Neuronal stem cell (in vitro differentiated cells): ENCODE measurements around the gene MED27. TPM values are rescaled to one million over a fixed set of nuclear protein-coding genes. Genes with fewer than 3 reads are reported as not detected.

Experiments
- DNase-seq: peaks from one replicate; pipeline ENCODE4 v3.0.0-alpha.2; 2013; ENCODE audit warnings: low spot score
- H2AFZ ChIP-seq: one replicate; pipeline ENCODE4 v1.6.1; 2013; ENCODE audit warnings: mild to moderate bottlenecking, low read length, inconsistent platforms
- H2AK5ac ChIP-seq: 2 replicates; pipeline ENCODE4 v1.6.1; 2013; ENCODE audit warnings: low read depth, mild to moderate bottlenecking, inconsistent platforms, low read length, moderate library complexity, mixed read lengths
- H2BK120ac ChIP-seq: 2 replicates; pipeline ENCODE4 v1.6.1; 2013; ENCODE audit warnings: low read depth, mild to moderate bottlenecking, inconsistent platforms, low read length, moderate library complexity, mixed read lengths
- H2BK12ac ChIP-seq: one replicate; pipeline ENCODE4 v1.6.1; 2013; ENCODE audit warnings: low read length, inconsistent platforms
- H2BK15ac ChIP-seq: 2 replicates; pipeline ENCODE4 v1.6.1; 2013; ENCODE audit warnings: mild to moderate bottlenecking, low read length, inconsistent platforms, mixed read lengths
- H2BK5ac ChIP-seq: one replicate; pipeline ENCODE4 v1.6.1; 2013; ENCODE audit warnings: inconsistent platforms, mild to moderate bottlenecking, low read length, moderate library complexity
- H3K14ac ChIP-seq: one replicate; pipeline ENCODE4 v1.6.1; 2013; ENCODE audit warnings: low read length, inconsistent platforms
- H3K18ac ChIP-seq: 2 replicates; pipeline ENCODE4 v1.6.1; 2013; ENCODE audit warnings: low read length, inconsistent platforms
- H3K23ac ChIP-seq: 2 replicates; pipeline ENCODE4 v1.6.1; 2013; ENCODE audit warnings: low read depth, mild to moderate bottlenecking, mixed read lengths, low read length, inconsistent platforms; ENCODE audit not compliant: poor library complexity
- H3K27ac ChIP-seq: replicated peaks from 3 replicates; pipeline ENCODE4 v1.5.1; 2013; ENCODE audit warnings: low read length, inconsistent platforms
- H3K27me3 ChIP-seq, 3 experiments: 2 replicates each; pipeline ENCODE4 v1.6.1; 2013; ENCODE audit warnings: low read length in 3 of 3, mild to moderate bottlenecking in 2 of 3, inconsistent platforms in 1 of 3, low read depth in 1 of 3, mixed read lengths in 1 of 3, moderate library complexity in 1 of 3; ENCODE audit not compliant: control insufficient read depth in 3 of 3, insufficient read depth in 3 of 3
- H3K36me3 ChIP-seq, 2 donors: replicated peaks in 1 of 2; 2 replicates each; pipeline ENCODE4 v1.6.1; 2013; ENCODE audit warnings: low read length in 2 of 2; ENCODE audit not compliant: control insufficient read depth in 2 of 2, insufficient read depth in 2 of 2
- H3K4ac ChIP-seq: 2 replicates; pipeline ENCODE4 v1.6.1; 2013; ENCODE audit warnings: inconsistent platforms, mild to moderate bottlenecking, low read length, moderate library complexity
- H3K4me1 ChIP-seq, 2 donors: 1 replicate in 1 of 2; 2 replicates in 1 of 2; pipeline ENCODE4 v1.6.1; 2013; ENCODE audit warnings: low read length in 2 of 2, low read depth in 1 of 2; ENCODE audit not compliant: control insufficient read depth in 2 of 2, insufficient read depth in 1 of 2
- H3K4me2 ChIP-seq: one replicate; pipeline ENCODE4 v1.6.1; 2013; ENCODE audit warnings: mild to moderate bottlenecking, low read length, inconsistent platforms; ENCODE audit not compliant: insufficient read depth, poor library complexity, severe bottlenecking
- H3K4me3 ChIP-seq, 2 donors: 2 replicates each; pipeline ENCODE4 v1.5.1; 2013; ENCODE audit warnings: low read length in 2 of 2, mild to moderate bottlenecking in 2 of 2, inconsistent platforms in 1 of 2, moderate library complexity in 1 of 2
- H3K79me1 ChIP-seq: one replicate; pipeline ENCODE4 v1.6.1; 2013; ENCODE audit warnings: low read depth, mild to moderate bottlenecking, inconsistent platforms, low read length, moderate library complexity
- H3K9ac ChIP-seq: one replicate; pipeline ENCODE4 v1.6.1; 2013; ENCODE audit warnings: mild to moderate bottlenecking, low read depth, low read length, inconsistent platforms; ENCODE audit not compliant: poor library complexity
- H3K9me3 ChIP-seq, 2 donors: replicated peaks in 1 of 2; 2 replicates each; pipeline versions ENCODE3 to v1.6.1; 2013; ENCODE audit warnings: low read length in 2 of 2, mild to moderate bottlenecking in 2 of 2, inconsistent platforms in 1 of 2, low read depth in 1 of 2, mixed read lengths in 1 of 2, moderate library complexity in 1 of 2; ENCODE audit not compliant: control insufficient read depth in 2 of 2, insufficient read depth in 1 of 2
- H4K8ac ChIP-seq: one replicate; pipeline ENCODE4 v1.6.1; 2013; ENCODE audit warnings: low read depth, mild to moderate bottlenecking, inconsistent platforms, low read length, moderate library complexity
- H4K91ac ChIP-seq: one replicate; pipeline ENCODE4 v1.6.1; 2013; ENCODE audit warnings: low read length, low read depth, mild to moderate bottlenecking, inconsistent platforms; ENCODE audit not compliant: poor library complexity
- WGBS, 2 donors: extraction: QIAGEN DNeasy Blood & Tissue Kit; methylation state at CpG; one replicate each; pipeline ENCODE4 v1.1.7; 2013; ENCODE audit warnings: missing lambda C conversion rate in 2 of 2, mixed read lengths in 1 of 2; ENCODE audit not compliant: insufficient read length in 2 of 2, insufficient replicate concordance in 1 of 2; ENCODE audit errors: extremely low coverage in 2 of 2; 5-methylcytosine and 5-hydroxymethylcytosine counted together
- polyA plus RNA-seq, 2 experiments: library from polyadenylated mRNA; stranded (reverse); fragments of 200-250 nt; gene quantifications; one replicate each; pipeline ENCODE4 v1.2.3, GENCODE V29; 2013

MED27 gene
- polyA plus RNA-seq (2013, experiment 1 of 2), result 35.0 TPM
- polyA plus RNA-seq (2013, experiment 2 of 2), result 35.1 TPM

GRCh38 chr9:132079391-132080091 is at the start of gene MED27:
Gene MED27, minus strand, starts transcription at chr9:132079867. Its CDS starts 23 bp downstream, at chr9:132079844.
- no peaks in the 10 kb centered on the region for H3K9me3 ChIP-seq
- no peak within 1 kb of the TSS for H3K27ac ChIP-seq
- H3K23ac ChIP-seq, result no peak within 1 kb of the TSS
- no peak within 1 kb of the TSS for H4K91ac ChIP-seq
- H2AK5ac ChIP-seq, result peak within 1 kb of the TSS; percentile 41
- H3K4me1 ChIP-seq, result peaks cover 2 to 10% of the 10 kb centered on the region in 2 donors
- no peak within 1 kb of the TSS for H3K14ac ChIP-seq
- H2BK5ac ChIP-seq, result no peak within 1 kb of the TSS
- H3K4ac ChIP-seq, result no peak within 1 kb of the TSS
- peak within 1 kb of the TSS; percentile 77 for H2AFZ ChIP-seq
- H3K79me1 ChIP-seq, result peaks cover 2% of the 10 kb centered on the region
- no peak within 1 kb of the TSS for H2BK120ac ChIP-seq
- peak within 1 kb of the TSS; percentile 74 for H3K4me2 ChIP-seq
- H4K8ac ChIP-seq, result no peak within 1 kb of the TSS
- DNase-seq, result peak; percentile 82
- peak within 1 kb of the TSS; percentile 84 to 92 for H3K4me3 ChIP-seq
- no peak within 1 kb of the TSS for H3K18ac ChIP-seq
- H2BK12ac ChIP-seq, result no peak within 1 kb of the TSS
- no CpG with 5 or more reads among the region's 41 CpGs for WGBS, 2 donors
- H3K27me3 ChIP-seq, result no peaks in the 10 kb centered on the region
- H3K36me3 ChIP-seq, result peaks cover 3 to 25% of the 10 kb centered on the region in 2 donors
- no peak within 1 kb of the TSS for H2BK15ac ChIP-seq
- peak within 1 kb of the TSS; percentile 85 for H3K9ac ChIP-seq

- no peak overlapping the region for H3K4me3 ChIP-seq
- no peak overlapping the region for H2BK12ac ChIP-seq
- H2AFZ ChIP-seq, result no peak overlapping the region
- H3K9me3 ChIP-seq, result no peaks in the 10 kb centered on the region
- no peak overlapping the region for H3K18ac ChIP-seq
- H3K4me2 ChIP-seq, result no peak overlapping the region
- H3K79me1 ChIP-seq, result no peaks in the 10 kb centered on the region
- no peak overlapping the region for H2BK120ac ChIP-seq
- no peak for DNase-seq
- no peak overlapping the region for H2BK5ac ChIP-seq
- no peak overlapping the region for H3K4ac ChIP-seq
- WGBS, 2 donors, result no CpG with 5 or more reads among the region's 15 CpGs
- no peak overlapping the region for H3K14ac ChIP-seq
- H3K9ac ChIP-seq, result no peak overlapping the region
- no peak overlapping the region for H4K8ac ChIP-seq
- H3K27ac ChIP-seq, result no peak overlapping the region
- H3K36me3 ChIP-seq, result no peaks in the 10 kb centered on the region
- H2BK15ac ChIP-seq, result no peak overlapping the region
- H3K4me1 ChIP-seq, result peaks cover 0 to 3% of the 10 kb centered on the region in 2 donors
- no peak overlapping the region for H4K91ac ChIP-seq
- H3K23ac ChIP-seq, result no peak overlapping the region
- H2AK5ac ChIP-seq, result no peak overlapping the region
- peaks cover 0 to 75% (median 0%) of the 10 kb centered on the region in 3 experiments for H3K27me3 ChIP-seq
These were observed 48.3 kb upstream of the MED27 start for GRCh38 chr9:132127888-132128534.

GRCh38 chr9:132126680-132127236 is 47.1 kb upstream of the MED27 start:
- Histone ChIP-seq H3K4ac (no peak overlapping the region), H2BK120ac (no peak overlapping the region), H2BK12ac (no peak overlapping the region), H3K9me3 (no peaks in the 10 kb centered on the region), H3K14ac (no peak overlapping the region), H3K4me3 (no peak overlapping the region), H3K18ac (no peak overlapping the region), H3K4me2 (no peak overlapping the region), H3K27ac (no peak overlapping the region), H2AFZ (no peak overlapping the region), H4K8ac (no peak overlapping the region), H4K91ac (no peak overlapping the region), H2BK15ac (peak overlapping the region; percentile 37), H3K79me1 (no peaks in the 10 kb centered on the region), H2AK5ac (no peak overlapping the region), H3K23ac (no peak overlapping the region), H3K27me3 (peaks cover 0 to 78% (median 0%) of the 10 kb centered on the region in 3 experiments), H3K4me1 (peaks cover 0 to 3% of the 10 kb centered on the region in 2 donors), H3K9ac (no peak overlapping the region), H2BK5ac (no peak overlapping the region), H3K36me3 (no peaks in the 10 kb centered on the region)
- no peak for DNase-seq
- no CpG with 5 or more reads among the region's 13 CpGs for WGBS, 2 donors
